ENCODE results near the gene GARIN5A. TPM values are rescaled to one million over a fixed set of nuclear protein-coding genes. Genes with fewer than 3 reads are reported as not detected.

The GARIN5A gene
- total and polyA plus RNA-seq, 10 donors: 0.42 to 1.4 (median 0.54) TPM; not detected in 6

- WGBS, 5 donors: 10 to 25% (median 14%) methylated on average over 7 to 38 of the region's 38 CpGs
- H3K27me3 ChIP-seq (replicated peaks in 1 of 7): peaks cover 0 to 33% (median 9%) of the 10 kb centered on the region in 7 donors
- TF ChIP-seq POLR2AphosphoS5 (IDR thresholded peaks at IDR 0.05) (peak; percentile 81 to 86 (median 82)), POLR2A (IDR thresholded peaks at IDR 0.05) (no peak), CTCF (IDR thresholded peaks at IDR 0.05 in 8 of 11, conservative IDR thresholded peaks at IDR 0.05 in 3 of 11) (no peak)
- peaks cover 0 to 26% (median 0%) of the 10 kb centered on the region in 6 donors for H3K36me3 ChIP-seq
- intact Hi-C loops (cut with DNase I; ENCODE audit: low total_unique reads): no loop called here
- H3K4me1 ChIP-seq: peaks cover 6 to 55% (median 33%) of the 10 kb centered on the region in 6 donors
- DNase-seq: peak; percentile 93
- peak overlapping the region in 7 of 8 donors; percentile 30 to 94 (median 66) for H3K27ac ChIP-seq
- peak overlapping the region in 4 of 8 donors; percentile 16 to 52 (median 24) for H3K4me3 ChIP-seq
- H3K9me3 ChIP-seq: no peaks in the 10 kb centered on the region
These were observed 48.6 kb downstream of the GARIN5A start for GRCh38 chr19:50427997-50428425.

GRCh38 chr19:50427318-50427925 lies 49.2 kb downstream of the GARIN5A start:
- H3K36me3 ChIP-seq: peaks cover 0 to 32% (median 0%) of the 10 kb centered on the region in 6 donors
- TF ChIP-seq POLR2A (IDR thresholded peaks at IDR 0.05): no peak
- no peak for TF ChIP-seq CTCF (IDR thresholded peaks at IDR 0.05 in 8 of 11, conservative IDR thresholded peaks at IDR 0.05 in 3 of 11)
- TF ChIP-seq POLR2AphosphoS5 (IDR thresholded peaks at IDR 0.05): no peak
- intact Hi-C loops (cut with DNase I; ENCODE audit: low total_unique reads): no loop called here
- 77 to 80% (median 80%) methylated on average over 22 to 26 of the region's 26 CpGs for WGBS, 5 donors
- peak overlapping the region in 6 of 8 donors; percentile 51 to 94 (median 68) for H3K27ac ChIP-seq
- peaks cover 3 to 55% (median 29%) of the 10 kb centered on the region in 6 donors for H3K4me1 ChIP-seq
- peak overlapping the region in 4 of 8 donors; percentile 16 to 52 (median 24) for H3K4me3 ChIP-seq
- DNase-seq: no peak
- no peaks in the 10 kb centered on the region for H3K9me3 ChIP-seq
- peaks cover 0 to 32% (median 5%) of the 10 kb centered on the region in 7 donors for H3K27me3 ChIP-seq (replicated peaks in 1 of 7)

GRCh38 chr19:50425581-50425980 lies 51.1 kb downstream of the GARIN5A start:
- TF ChIP-seq CTCF (IDR thresholded peaks at IDR 0.05 in 8 of 11, conservative IDR thresholded peaks at IDR 0.05 in 3 of 11) (no peak), POLR2AphosphoS5 (IDR thresholded peaks at IDR 0.05) (no peak), POLR2A (IDR thresholded peaks at IDR 0.05) (no peak)
- no peak overlapping the region for H3K4me3 ChIP-seq
- peaks cover 0 to 43% (median 5%) of the 10 kb centered on the region in 7 donors for H3K27me3 ChIP-seq (replicated peaks in 1 of 7)
- intact Hi-C loops (cut with DNase I; ENCODE audit: low total_unique reads): no loop called here
- H3K9me3 ChIP-seq: no peaks in the 10 kb centered on the region
- no peak for DNase-seq
- H3K27ac ChIP-seq: no peak overlapping the region
- peaks cover 0 to 38% (median 0%) of the 10 kb centered on the region in 6 donors for H3K36me3 ChIP-seq
- H3K4me1 ChIP-seq: peaks cover 0 to 58% (median 19%) of the 10 kb centered on the region in 6 donors
- WGBS, 5 donors: 67 to 86% (median 77%) methylated on average over 5 to 7 of the region's 7 CpGs
